SK-N-SH (cell line): ENCODE measurements around the gene UBR2. TPM values are rescaled to one million over a fixed set of nuclear protein-coding genes. Genes with fewer than 3 reads are reported as not detected.

ENCODE experiments used
- CTCF ChIA-PET: fragments of 300-600, 350-600 bp; formaldehyde crosslinking; extraction: SDS; loops from one replicate; lab custom pipeline; 2021; lab: Yijun Ruan, JAX
- POLR2A ChIA-PET: fragments of 350-600 bp; sonication (Branson Sonifier 250); formaldehyde crosslinking; extraction: SDS; loops from one replicate; lab custom pipeline; 2020; ENCODE audit warnings: antibody characterized with exemption, inconsistent platforms; lab: Yijun Ruan, JAX
- DNase-seq: peaks from one replicate; pipeline ENCODE4 v3.0.0; 2012
- H2AFZ ChIP-seq: fragments of 200-600 bp; sonication (generic); 2 replicates; pipeline ENCODE4 v1.8.1; 2016; ENCODE audit warnings: antibody characterized with exemption, mild to moderate bottlenecking, low read depth
- H3F3A ChIP-seq: fragments of 200-600 bp; sonication (generic); replicated peaks from 2 replicates; pipeline ENCODE3; 2016; ENCODE audit warnings: antibody characterized with exemption, mild to moderate bottlenecking; ENCODE audit not compliant: insufficient read depth
- H3K27ac ChIP-seq, 2 experiments: fragments of 200-500 bp in 1 of 2; fragments of 200-600 bp in 1 of 2; sonication (Bioruptor generic) in 1 of 2; sonication (generic), shearing (Covaris generic) in 1 of 2; 2 replicates each; pipeline versions ENCODE4 v1.5.1 to v1.6.1; 2014 to 2016; ENCODE audit warnings: low read depth in 2 of 2, inconsistent platforms in 1 of 2, low read length in 1 of 2, mild to moderate bottlenecking in 1 of 2, mixed read lengths in 1 of 2
- H3K27me3 ChIP-seq: fragments of 200-600 bp; sonication (generic), shearing (Covaris generic); 2 replicates; pipeline ENCODE4 v1.6.1; 2016; ENCODE audit warnings: mixed run types; ENCODE audit not compliant: insufficient read depth
- H3K36me3 ChIP-seq, 2 experiments: fragments of 200-500 bp in 1 of 2; fragments of 200-600 bp in 1 of 2; sonication (Bioruptor generic) in 1 of 2; sonication (generic) in 1 of 2; replicated peaks in 1 of 2; 2 replicates each; pipeline versions ENCODE3 to v1.5.1; 2014 to 2016; ENCODE audit warnings: low read length in 1 of 2, mild to moderate bottlenecking in 1 of 2; ENCODE audit not compliant: insufficient read depth in 2 of 2, control insufficient read depth in 1 of 2
- H3K4me1 ChIP-seq, 2 experiments: fragments of 200-500 bp in 1 of 2; fragments of 200-600 bp in 1 of 2; sonication (Bioruptor generic) in 1 of 2; sonication (generic), shearing (Covaris generic) in 1 of 2; 2 replicates each; pipeline versions ENCODE4 v1.5.1 to v1.6.1; 2014 to 2016; ENCODE audit warnings: low read depth in 1 of 2, low read length in 1 of 2, mixed run types in 1 of 2; ENCODE audit not compliant: insufficient read depth in 2 of 2, control insufficient read depth in 1 of 2
- H3K4me2 ChIP-seq: fragments of 200-600 bp; sonication (generic), shearing (Covaris generic); 2 replicates; pipeline ENCODE4 v1.6.1; 2017; ENCODE audit warnings: mixed run types
- H3K4me3 ChIP-seq, 2 experiments: fragments of 200-500 bp in 1 of 2; fragments of 200-600 bp in 1 of 2; sonication (Bioruptor generic) in 1 of 2; sonication (generic), shearing (Covaris generic) in 1 of 2; 2 replicates each; pipeline versions ENCODE4 v1.5.1 to v1.8.1; 2014 to 2016; ENCODE audit warnings: low read depth in 2 of 2, inconsistent platforms in 1 of 2, low read length in 1 of 2, mild to moderate bottlenecking in 1 of 2, mixed read lengths in 1 of 2, moderate library complexity in 1 of 2
- H3K79me2 ChIP-seq: fragments of 200-600 bp; sonication (generic); 2 replicates; pipeline ENCODE4 v1.8.1; 2017; ENCODE audit warnings: mild to moderate bottlenecking; ENCODE audit not compliant: insufficient read depth
- H3K9ac ChIP-seq: fragments of 200-600 bp; sonication (generic); 2 replicates; pipeline ENCODE4 v1.6.1; 2017; ENCODE audit warnings: mixed run types
- H3K9me2 ChIP-seq: fragments of 200-600 bp; sonication (generic); 2 replicates; pipeline ENCODE4 v1.6.1; 2017; ENCODE audit warnings: mixed run types
- H3K9me3 ChIP-seq: fragments of 200-600 bp; sonication (generic); 2 replicates; pipeline ENCODE4 v1.6.1; 2017; ENCODE audit warnings: mixed run types, mild to moderate bottlenecking, moderate library complexity
- H4K20me1 ChIP-seq: fragments of 200-600 bp; sonication (generic); 2 replicates; pipeline ENCODE4 v1.6.1; 2017; ENCODE audit warnings: mild to moderate bottlenecking, mixed run types; ENCODE audit not compliant: insufficient read depth
- FOXJ3 ChIP-seq: sonication (generic); formaldehyde crosslinking; IDR thresholded peaks from 2 replicates; pipeline ENCODE4 v1.5.1; 2020; ENCODE audit warnings: mild to moderate bottlenecking, missing genetic modification reagents
- FOXM1 ChIP-seq: IDR thresholded peaks from 2 replicates; pipeline ENCODE4 v1.4.0; 2012; ENCODE audit warnings: low read depth, mild to moderate bottlenecking
- JUND ChIP-seq: IDR thresholded peaks from 2 replicates; pipeline ENCODE4 v1.4.0; 2012
- MAX ChIP-seq: IDR thresholded peaks from 2 replicates; pipeline ENCODE4 v1.4.0; 2012; ENCODE audit warnings: low read depth
- NRF1 ChIP-seq: IDR thresholded peaks from 2 replicates; pipeline ENCODE4 v1.6.1; 2012; ENCODE audit warnings: low read depth, mild to moderate bottlenecking, low read length
- RAD21 ChIP-seq: IDR thresholded peaks from 2 replicates; pipeline ENCODE4 v1.6.1; 2012; ENCODE audit warnings: mild to moderate bottlenecking, low read length
- RCOR1 ChIP-seq: fragments of 150-350 bp; IDR thresholded peaks from 2 replicates; pipeline ENCODE4 v1.6.1; 2017; ENCODE audit warnings: antibody characterized with exemption, low read length
- RFX5 ChIP-seq: IDR thresholded peaks from 2 replicates; pipeline ENCODE4 v1.6.1; 2012; ENCODE audit warnings: mild to moderate bottlenecking, improper control_type of control experiment, low read length
- SMC3 ChIP-seq: IDR thresholded peaks from 2 replicates; pipeline ENCODE4 v1.6.1; 2012; ENCODE audit warnings: low read depth, low read length, improper control_type of control experiment
- TAF1 ChIP-seq: IDR thresholded peaks from 2 replicates; pipeline ENCODE4 v1.6.1; 2012; ENCODE audit warnings: low read depth, mild to moderate bottlenecking, low read length, moderate library complexity, borderline replicate concordance
- TCF12 ChIP-seq: IDR thresholded peaks from 2 replicates; pipeline ENCODE4 v1.4.0; 2012
- USF1 ChIP-seq: IDR thresholded peaks from 2 replicates; pipeline ENCODE4 v1.4.0; 2012; ENCODE audit warnings: low read depth, borderline replicate concordance
- USF2 ChIP-seq: fragments of 150-350 bp; IDR thresholded peaks from 2 replicates; pipeline ENCODE4 v1.6.1; 2017; ENCODE audit warnings: antibody characterized with exemption, low read length, low read depth, borderline replicate concordance
- YY1 ChIP-seq: IDR thresholded peaks from 2 replicates; pipeline ENCODE4 v1.4.0; 2012; ENCODE audit warnings: low read depth, mild to moderate bottlenecking
- ZBTB33 ChIP-seq: IDR thresholded peaks from 2 replicates; pipeline ENCODE4 v1.4.0; 2012; ENCODE audit warnings: low read depth, borderline replicate concordance
- WGBS: methylation state at CpG from one replicate; pipeline ENCODE4 v1.1.6; 2017; ENCODE audit warnings: low lambda C conversion rate; 5-methylcytosine and 5-hydroxymethylcytosine counted together
- polyA plus RNA-seq, 3 experiments: library from polyadenylated mRNA; depleted of rRNA; stranded (reverse); fragments of >200 nt; gene quantifications; 2 replicates each; pipeline ENCODE4 v1.2.3, GENCODE V29; 2012

UBR2 gene
- polyA plus RNA-seq, 1 of the 3 experiments (the other 2 are of a cell fraction) = 5.2 TPM

GRCh38 chr6:42704937-42705374, 141.1 kb downstream of the UBR2 start:
- no peaks in the 10 kb centered on the region for H3K4me1 ChIP-seq
- no peaks in the 10 kb centered on the region for H3K79me2 ChIP-seq
- CTCF ChIA-PET = interaction anchor here (1.2 kb wide), 1 partner anchor 43 kb away, joined by 5 read pairs; no protein-coding TSS in a partner anchor

GRCh38 chr6:42707595-42707994, 143.8 kb downstream of the UBR2 start:
- DNase-seq = no peak
- no peak overlapping the region for H3K9ac ChIP-seq
- no peak for TF ChIP-seq USF2
- TF ChIP-seq JUND = no peak
- TF ChIP-seq FOXJ3 (CRISPR knock-in tag) = no peak
- no peak for TF ChIP-seq YY1
- no peak for TF ChIP-seq NRF1
- no peak for TF ChIP-seq USF1
- no peaks in the 10 kb centered on the region for H3F3A ChIP-seq
- no peaks in the 10 kb centered on the region for H3K4me1 ChIP-seq
- H3K9me3 ChIP-seq = peaks cover 5% of the 10 kb centered on the region; the same call in 1 of the 2 replicates
- no peaks in the 10 kb centered on the region for H3K79me2 ChIP-seq
- H2AFZ ChIP-seq = no peak overlapping the region
- H3K4me2 ChIP-seq = no peak overlapping the region
- H3K27me3 ChIP-seq = no peaks in the 10 kb centered on the region
- 69% methylated on average over 6 of the region's 7 CpGs for WGBS
- no peak overlapping the region for H3K27ac ChIP-seq
- H3K9me2 ChIP-seq = no peaks in the 10 kb centered on the region
- H3K4me3 ChIP-seq = no peak overlapping the region
- CTCF ChIA-PET = interaction anchor here (1.1 to 1.3 kb wide), 2 partner anchors 28 to 46 kb away, joined by 3 read pairs; no protein-coding TSS in a partner anchor
- H3K36me3 ChIP-seq = no peaks in the 10 kb centered on the region
- POLR2A ChIA-PET = no interaction called here
- no peaks in the 10 kb centered on the region for H4K20me1 ChIP-seq

More at GRCh38 chr6:42704937-42705374, 141.1 kb downstream of the UBR2 start:
- no peaks in the 10 kb centered on the region for H3K36me3 ChIP-seq
- POLR2A ChIA-PET = no interaction called here
- H3K27ac ChIP-seq = no peak overlapping the region
- no peak overlapping the region for H3K4me3 ChIP-seq
- TF ChIP-seq RCOR1 (no peak), RAD21 (no peak), FOXM1 (no peak), ZBTB33 (no peak), SMC3 (no peak), TAF1 (no peak), RFX5 (no peak), MAX (no peak), TCF12 (no peak)
- H3K9me3 ChIP-seq = no peaks in the 10 kb centered on the region
- no peaks in the 10 kb centered on the region for H3K9me2 ChIP-seq
- H3K27me3 ChIP-seq = no peaks in the 10 kb centered on the region
- H3F3A ChIP-seq = no peaks in the 10 kb centered on the region
- no peaks in the 10 kb centered on the region for H4K20me1 ChIP-seq
- no peak overlapping the region for H3K4me2 ChIP-seq
- no peak for DNase-seq
- H2AFZ ChIP-seq = no peak overlapping the region
- WGBS = 66% methylated on average over 4 of the region's 4 CpGs
- H3K9ac ChIP-seq = no peak overlapping the region
